Mammary epithelial cell (primary cell): ENCODE data around the gene LAYN.

ENCODE experiments used
- CTCF ChIP-seq, 2 donors: IDR thresholded peaks in 1 of 2; conservative IDR thresholded peaks in 1 of 2; 2 replicates each; pipeline ENCODE4 v1.5.1; 2011 to 2012; ENCODE audit warnings: inconsistent platforms in 2 of 2, low read length in 2 of 2, mild to moderate bottlenecking in 2 of 2, control low read depth in 1 of 2, low read depth in 1 of 2; ENCODE audit not compliant: insufficient read depth in 1 of 2; ENCODE audit errors: extremely low read depth in 1 of 2
- EZH2 ChIP-seq: IDR thresholded peaks from 2 replicates; pipeline ENCODE4 v1.6.1; 2012; ENCODE audit warnings: low read length, inconsistent platforms, borderline replicate concordance

DNA sequence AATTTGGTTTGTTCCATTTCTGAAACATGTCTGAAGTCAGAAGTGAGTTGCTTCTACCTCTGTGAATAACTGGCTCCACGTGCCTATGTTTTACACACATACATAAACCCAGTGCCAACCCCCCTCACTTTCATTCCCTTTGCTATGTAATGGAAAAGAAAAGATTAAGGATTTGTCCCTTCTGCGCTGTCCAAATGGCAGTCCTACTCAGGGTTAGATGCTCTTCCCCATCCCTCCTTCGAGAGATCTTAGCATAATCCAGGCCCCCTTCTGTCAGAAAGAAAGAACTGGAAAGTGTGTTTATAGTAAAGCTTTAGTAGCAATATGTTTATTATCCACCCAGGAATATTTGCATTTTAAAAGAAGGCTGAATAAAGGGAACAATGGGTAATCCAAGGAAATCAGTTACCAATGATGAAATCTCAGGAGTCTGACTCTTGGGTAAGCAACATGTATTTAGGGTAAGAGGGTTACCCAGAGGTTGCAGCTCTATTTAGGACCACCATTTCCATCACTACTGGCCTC lies 3.1 kb upstream of the LAYN start:
- TF ChIP-seq CTCF (conservative IDR thresholded peaks at IDR 0.05 in 1 of 2, IDR thresholded peaks at IDR 0.05 in 1 of 2; ENCODE audit: extremely low read depth in 1 of 2, insufficient read depth in 1 of 2, low read depth in 1 of 2, low read length in 2 of 2): no peak
- TF ChIP-seq EZH2: no peak
